OCI-LY7 (cell line): ENCODE results near the gene CNTN6.

ENCODE experiments used
- EZH2phosphoT487 ChIP-seq: fragments of 200-600 bp; sonication (generic); IDR thresholded peaks from 2 replicates; pipeline ENCODE4 v1.6.1; 2018; ENCODE audit warnings: low read depth, borderline replicate concordance, mild to moderate bottlenecking, mixed run types, antibody characterized with exemption, low read length, moderate library complexity, mixed read lengths
- TF ChIP-seq, protein P1 (sequence below): fragments of 200-600 bp; sonication (generic); conservative IDR thresholded peaks from 2 replicates; pipeline ENCODE4 v1.5.1; 2014; ENCODE audit warnings: mild to moderate bottlenecking, antibody characterized with exemption, low read length, moderate library complexity, mixed read lengths

DNA sequence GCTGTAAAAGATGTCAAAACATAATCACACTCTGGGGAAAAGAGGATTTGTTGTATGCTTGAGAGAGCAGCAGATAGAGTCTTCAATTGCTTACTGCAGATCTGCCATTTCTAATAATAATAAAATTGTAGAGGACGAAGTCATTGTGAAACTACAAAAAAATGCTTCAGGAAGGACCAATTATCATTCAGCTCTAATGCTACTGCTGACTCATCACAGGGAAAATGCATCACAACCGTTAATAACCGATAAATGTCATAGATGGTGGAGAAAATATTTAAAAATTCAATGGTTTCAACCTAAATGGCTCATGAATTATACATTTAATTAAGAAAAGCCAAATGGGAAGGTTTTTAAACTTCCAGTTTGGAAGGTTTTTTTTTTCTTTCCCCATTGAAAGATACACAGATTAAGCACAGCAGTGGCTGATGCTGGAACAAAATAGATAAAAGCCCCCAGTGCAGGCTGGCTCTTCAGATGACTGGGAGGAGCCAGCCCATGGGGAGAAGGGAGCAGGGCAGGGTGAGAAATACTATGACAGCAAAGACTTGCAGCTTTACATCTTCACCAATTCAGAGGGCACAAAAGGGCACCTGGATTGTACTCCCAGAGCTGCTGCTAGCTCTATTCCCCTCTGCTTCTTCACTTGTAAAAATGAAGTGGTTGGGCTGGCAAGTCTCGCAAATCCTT lies 196.1 kb downstream of the CNTN6 start:
- TF ChIP-seq, protein P1, sequence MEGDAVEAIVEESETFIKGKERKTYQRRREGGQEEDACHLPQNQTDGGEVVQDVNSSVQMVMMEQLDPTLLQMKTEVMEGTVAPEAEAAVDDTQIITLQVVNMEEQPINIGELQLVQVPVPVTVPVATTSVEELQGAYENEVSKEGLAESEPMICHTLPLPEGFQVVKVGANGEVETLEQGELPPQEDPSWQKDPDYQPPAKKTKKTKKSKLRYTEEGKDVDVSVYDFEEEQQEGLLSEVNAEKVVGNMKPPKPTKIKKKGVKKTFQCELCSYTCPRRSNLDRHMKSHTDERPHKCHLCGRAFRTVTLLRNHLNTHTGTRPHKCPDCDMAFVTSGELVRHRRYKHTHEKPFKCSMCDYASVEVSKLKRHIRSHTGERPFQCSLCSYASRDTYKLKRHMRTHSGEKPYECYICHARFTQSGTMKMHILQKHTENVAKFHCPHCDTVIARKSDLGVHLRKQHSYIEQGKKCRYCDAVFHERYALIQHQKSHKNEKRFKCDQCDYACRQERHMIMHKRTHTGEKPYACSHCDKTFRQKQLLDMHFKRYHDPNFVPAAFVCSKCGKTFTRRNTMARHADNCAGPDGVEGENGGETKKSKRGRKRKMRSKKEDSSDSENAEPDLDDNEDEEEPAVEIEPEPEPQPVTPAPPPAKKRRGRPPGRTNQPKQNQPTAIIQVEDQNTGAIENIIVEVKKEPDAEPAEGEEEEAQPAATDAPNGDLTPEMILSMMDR = no peak
- no peak for TF ChIP-seq EZH2phosphoT487
